ENCODE measurements around the gene FRMD6. TPM values are rescaled to one million over a fixed set of nuclear protein-coding genes. Genes with fewer than 3 reads are reported as not detected.
A peak's percentile ranks its signal among the peaks of the same experiment; 100 is the strongest.

The FRMD6 gene
- total RNA-seq, 1 experiment from 2014 or later, result 40.7 TPM

GRCh38 chr14:51780006-51780692, 128.4 kb downstream of the FRMD6 start:
- ChIA-PET POLR2A (no interaction called here), CTCF (interaction anchor here (0.6 to 0.7 kb wide), 2 partner anchors 75 to 490 kb away, joined by 3 to 7 read pairs; no protein-coding TSS in a partner anchor)
- Histone ChIP-seq H3K27ac (ENCODE audit: low read length) (no peak overlapping the region), H3K36me3 (ENCODE audit: control insufficient read depth, insufficient read depth, low read length) (no peaks in the 10 kb centered on the region), H3K27me3 (ENCODE audit: control insufficient read depth, insufficient read depth, low read length) (peaks cover 10% of the 10 kb centered on the region), H3K4me1 (ENCODE audit: control insufficient read depth, insufficient read depth, low read length) (no peaks in the 10 kb centered on the region), H3K9me3 (ENCODE audit: control insufficient read depth, insufficient read depth, low read depth, low read length) (no peaks in the 10 kb centered on the region), H3K4me3 (ENCODE audit: low read depth in 2 of 2, low read length in 2 of 2) (no peak overlapping the region)
- no TSS peak for BruUV-seq (replicated peaks)
- intact Hi-C loops (cut with micrococcal nuclease; ENCODE audit: unreplicated experiment), result loop anchor here (1.0 to 10.0 kb wide), 3 partner anchors 197 to 625 kb away; no protein-coding TSS in a partner anchor
- in situ Hi-C loops (cut with HindIII; ENCODE audit: low pct_unique_long_range_greater_than_20kb, low sequenced_read_pairs), result no loop called here
- ATAC-seq, result peak; percentile 82
- peak; percentile 80 for TF ChIP-seq CTCF (IDR thresholded peaks at IDR 0.05)
- TF ChIP-seq TCF7L2 (IDR thresholded peaks at IDR 0.05; ENCODE audit: low read depth, low read length), result no peak
- TF ChIP-seq POLR2AphosphoS5 (IDR thresholded peaks at IDR 0.05; ENCODE audit: low read depth, low read length), result no peak
- no peak for TF ChIP-seq SIN3A (IDR thresholded peaks at IDR 0.05; ENCODE audit: borderline replicate concordance, insufficient read depth, low read depth, low read length)
- TF ChIP-seq, protein P1, sequence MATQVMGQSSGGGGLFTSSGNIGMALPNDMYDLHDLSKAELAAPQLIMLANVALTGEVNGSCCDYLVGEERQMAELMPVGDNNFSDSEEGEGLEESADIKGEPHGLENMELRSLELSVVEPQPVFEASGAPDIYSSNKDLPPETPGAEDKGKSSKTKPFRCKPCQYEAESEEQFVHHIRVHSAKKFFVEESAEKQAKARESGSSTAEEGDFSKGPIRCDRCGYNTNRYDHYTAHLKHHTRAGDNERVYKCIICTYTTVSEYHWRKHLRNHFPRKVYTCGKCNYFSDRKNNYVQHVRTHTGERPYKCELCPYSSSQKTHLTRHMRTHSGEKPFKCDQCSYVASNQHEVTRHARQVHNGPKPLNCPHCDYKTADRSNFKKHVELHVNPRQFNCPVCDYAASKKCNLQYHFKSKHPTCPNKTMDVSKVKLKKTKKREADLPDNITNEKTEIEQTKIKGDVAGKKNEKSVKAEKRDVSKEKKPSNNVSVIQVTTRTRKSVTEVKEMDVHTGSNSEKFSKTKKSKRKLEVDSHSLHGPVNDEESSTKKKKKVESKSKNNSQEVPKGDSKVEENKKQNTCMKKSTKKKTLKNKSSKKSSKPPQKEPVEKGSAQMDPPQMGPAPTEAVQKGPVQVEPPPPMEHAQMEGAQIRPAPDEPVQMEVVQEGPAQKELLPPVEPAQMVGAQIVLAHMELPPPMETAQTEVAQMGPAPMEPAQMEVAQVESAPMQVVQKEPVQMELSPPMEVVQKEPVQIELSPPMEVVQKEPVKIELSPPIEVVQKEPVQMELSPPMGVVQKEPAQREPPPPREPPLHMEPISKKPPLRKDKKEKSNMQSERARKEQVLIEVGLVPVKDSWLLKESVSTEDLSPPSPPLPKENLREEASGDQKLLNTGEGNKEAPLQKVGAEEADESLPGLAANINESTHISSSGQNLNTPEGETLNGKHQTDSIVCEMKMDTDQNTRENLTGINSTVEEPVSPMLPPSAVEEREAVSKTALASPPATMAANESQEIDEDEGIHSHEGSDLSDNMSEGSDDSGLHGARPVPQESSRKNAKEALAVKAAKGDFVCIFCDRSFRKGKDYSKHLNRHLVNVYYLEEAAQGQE (IDR thresholded peaks at IDR 0.05; ENCODE audit: insufficient read depth in 1 of 2, low read depth in 2 of 2, low read length in 1 of 2), result 0 out of 4 replicates have a peak, but pooled peaks of 1 of the 2 experiments have one; percentile 28
- peak; percentile 15 for DNase-seq (ENCODE audit: low read depth, low spot score)

Other genes starting within 250 kb of the FRMD6 start
- 0.23 TPM for gene GNG2, start 208.7 kb downstream of the FRMD6 start, total RNA-seq (2021; ENCODE audit: unreplicated experiment)

Measured in Panc1 (cell line).